ENCODE results near the gene KLHL3.

- no peak for TF ChIP-seq RCOR1 (IDR thresholded peaks at IDR 0.05; ENCODE audit: low read length)
- no peak for TF ChIP-seq JUND (IDR thresholded peaks at IDR 0.05)
- TF ChIP-seq GABPA (IDR thresholded peaks at IDR 0.05; ENCODE audit: low read depth), result no peak
- TF ChIP-seq MAX (IDR thresholded peaks at IDR 0.05; ENCODE audit: low read depth), result no peak
Measured at GRCh38 chr5:137575211-137575610, 160.7 kb downstream of the KLHL3 start.
